ENCODE measurements around the gene HTRA2.
"Not testable (repeated sequence)": the region's sequence is repeated elsewhere in the genome, so short reads cannot be mapped to it uniquely, and the experiment has no call there.

The HTRA2 gene

GRCh38 chr2:74548285-74548899 is 18.7 kb downstream of the HTRA2 start:
- no peak for DNase-seq

- DNase-seq: no peak
These were observed 19.4 kb downstream of the HTRA2 start for GRCh38 chr2:74548900-74549826.

- no peak for DNase-seq
These were observed 20.5 kb downstream of the HTRA2 start for GRCh38 chr2:74550231-74550630.

- no peak for DNase-seq
These were observed 21.8 kb downstream of the HTRA2 start for GRCh38 chr2:74551530-74551929.

GRCh38 chr2:74551942-74552913 is 22.5 kb downstream of the HTRA2 start:
- DNase-seq: no peak

- no peak for DNase-seq
These were observed 23.4 kb downstream of the HTRA2 start for GRCh38 chr2:74552914-74553811.

GRCh38 chr2:74553892-74554819 is 24.4 kb downstream of the HTRA2 start, which contains the start of the genes DOK1 and LOXL3:
TSS of gene DOK1 (plus strand) at chr2:74554720. CDS start at chr2:74554755, 35 bp downstream.
TSS of gene LOXL3 (minus strand) at chr2:74553942. CDS start at chr2:74552634, 1,308 bp downstream.
- no peak for DNase-seq

- no peak for DNase-seq
These were observed 25.2 kb downstream of the HTRA2 start for GRCh38 chr2:74554820-74555531.

GRCh38 chr2:74555610-74556103 is 25.9 kb downstream of the HTRA2 start:
- no peak for DNase-seq

- DNase-seq: no peak
These were observed 26.4 kb downstream of the HTRA2 start for GRCh38 chr2:74556159-74556558.

- no peak for DNase-seq
These were observed 27.2 kb downstream of the HTRA2 start for GRCh38 chr2:74556831-74557370.

GRCh38 chr2:74558284-74559230 is 28.8 kb downstream of the HTRA2 start:
- DNase-seq: no peak

- no peak for DNase-seq
These were observed 30.2 kb downstream of the HTRA2 start for GRCh38 chr2:74559912-74560311.

GRCh38 chr2:74560591-74560990 is 30.9 kb downstream of the HTRA2 start:
- no peak for DNase-seq

- not testable (repeated sequence) for DNase-seq
These were observed 31.3 kb downstream of the HTRA2 start for GRCh38 chr2:74561022-74561421.

GRCh38 chr2:74562126-74562775 is 32.5 kb downstream of the HTRA2 start:
- no peak for DNase-seq

GRCh38 chr2:74564222-74564621 is 34.5 kb downstream of the HTRA2 start:
- no peak for DNase-seq

All from NCI-H2029 treated with DMSO at 0.1 percent for 48 hours (cell line).